RWPE1 (cell line): ENCODE data around the gene GABRG3.

ENCODE experiments used
- CTCF ChIA-PET: fragments of 350-600 bp; sonication (Branson Sonifier 250); formaldehyde crosslinking; extraction: SDS; loops from one replicate; lab custom pipeline; 2021; lab: Yijun Ruan, JAX
- POLR2A ChIA-PET: fragments of 400-600 bp; formaldehyde crosslinking; extraction: SDS; loops from one replicate; lab custom pipeline; 2020; ENCODE audit warnings: antibody characterized with exemption; ENCODE audit not compliant: low non-redundant PET; lab: Yijun Ruan, JAX
- DNase-seq: peaks from one replicate; pipeline ENCODE4 v3.0.0; 2012; ENCODE audit warnings: low spot score
- H3K27ac ChIP-seq: fragments of 450-650 bp; 2 replicates; pipeline ENCODE4 v1.5.1; 2017
- TF ChIP-seq, protein P1 (sequence below): fragments of 450-650 bp; conservative IDR thresholded peaks from 2 replicates; pipeline ENCODE4 v1.5.1; 2017; ENCODE audit warnings: low read depth, mild to moderate bottlenecking

The GABRG3 gene

DNA sequence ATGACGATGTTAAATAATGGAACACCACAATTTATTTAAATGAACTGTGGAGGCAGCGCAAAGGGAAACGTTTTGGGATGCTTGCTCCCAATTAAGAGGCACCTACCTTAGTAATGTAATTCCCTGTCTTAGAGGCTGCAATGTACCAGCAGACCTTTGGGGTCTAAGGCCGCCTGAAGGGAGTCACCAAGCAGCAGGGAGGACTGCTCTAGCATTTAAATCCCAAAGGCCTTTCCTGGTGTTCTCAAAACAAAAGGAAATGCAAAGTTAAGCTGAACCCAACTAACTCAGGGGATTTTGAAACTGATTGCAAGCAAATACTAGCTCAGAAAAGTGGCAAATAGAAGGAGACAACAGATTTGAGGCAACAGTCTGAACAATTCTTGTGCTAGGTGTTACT lies 510.8 kb downstream of the GABRG3 start:
- CTCF ChIA-PET, result no interaction called here
- POLR2A ChIA-PET, result no interaction called here
- no peak overlapping the region for H3K27ac ChIP-seq

DNA sequence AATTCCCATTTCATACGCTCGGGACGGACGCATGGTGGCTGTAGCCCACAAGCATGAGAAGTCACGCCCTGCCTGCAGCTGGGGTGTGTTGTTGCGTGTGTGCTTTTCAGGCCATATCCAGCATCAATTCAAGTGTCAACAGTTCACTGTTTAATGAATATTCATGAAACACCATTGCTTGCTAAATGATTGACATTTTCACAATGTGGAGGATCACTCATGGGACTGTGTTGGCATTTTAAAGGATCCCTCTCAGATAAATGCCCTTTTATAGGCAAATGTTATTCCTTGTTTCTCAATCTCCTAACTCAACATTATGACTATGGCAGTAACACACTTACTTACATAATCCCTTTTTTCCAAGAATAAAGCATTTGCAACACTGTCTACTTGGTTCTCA lies 511.3 kb downstream of the GABRG3 start:
- CTCF ChIA-PET, result interaction anchor here (0.7 kb wide), 1 partner anchor 17 kb away, joined by 4 read pairs; no protein-coding TSS in a partner anchor
- TF ChIP-seq, protein P1, sequence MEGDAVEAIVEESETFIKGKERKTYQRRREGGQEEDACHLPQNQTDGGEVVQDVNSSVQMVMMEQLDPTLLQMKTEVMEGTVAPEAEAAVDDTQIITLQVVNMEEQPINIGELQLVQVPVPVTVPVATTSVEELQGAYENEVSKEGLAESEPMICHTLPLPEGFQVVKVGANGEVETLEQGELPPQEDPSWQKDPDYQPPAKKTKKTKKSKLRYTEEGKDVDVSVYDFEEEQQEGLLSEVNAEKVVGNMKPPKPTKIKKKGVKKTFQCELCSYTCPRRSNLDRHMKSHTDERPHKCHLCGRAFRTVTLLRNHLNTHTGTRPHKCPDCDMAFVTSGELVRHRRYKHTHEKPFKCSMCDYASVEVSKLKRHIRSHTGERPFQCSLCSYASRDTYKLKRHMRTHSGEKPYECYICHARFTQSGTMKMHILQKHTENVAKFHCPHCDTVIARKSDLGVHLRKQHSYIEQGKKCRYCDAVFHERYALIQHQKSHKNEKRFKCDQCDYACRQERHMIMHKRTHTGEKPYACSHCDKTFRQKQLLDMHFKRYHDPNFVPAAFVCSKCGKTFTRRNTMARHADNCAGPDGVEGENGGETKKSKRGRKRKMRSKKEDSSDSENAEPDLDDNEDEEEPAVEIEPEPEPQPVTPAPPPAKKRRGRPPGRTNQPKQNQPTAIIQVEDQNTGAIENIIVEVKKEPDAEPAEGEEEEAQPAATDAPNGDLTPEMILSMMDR, result no peak
- POLR2A ChIA-PET, result no interaction called here
- DNase-seq, result no peak
- no peak overlapping the region for H3K27ac ChIP-seq

More for the DNA sequence above, 510.8 kb downstream of the GABRG3 start:
- no peak for DNase-seq
- TF ChIP-seq, protein P1, result no peak

DNA sequence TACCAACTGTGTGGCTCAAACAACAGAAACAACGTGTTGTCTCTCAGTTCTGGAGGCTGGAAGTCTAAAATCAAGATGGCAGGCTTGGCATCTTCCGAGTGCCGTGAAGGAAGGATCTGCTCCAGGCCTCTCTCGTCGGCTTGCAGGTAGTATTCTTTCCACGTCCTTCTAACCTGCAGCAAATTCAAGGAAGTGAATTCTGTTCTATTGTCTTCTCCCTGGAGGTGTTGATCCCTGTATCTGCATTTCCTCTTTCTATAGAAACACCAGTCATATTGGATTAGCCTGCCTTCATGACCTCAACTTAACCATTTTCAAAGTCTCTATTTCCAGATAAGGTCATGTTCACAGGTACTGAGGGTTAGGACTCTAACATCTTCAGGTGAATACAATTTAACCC lies 512.1 kb downstream of the GABRG3 start:
- H3K27ac ChIP-seq, result no peak overlapping the region
- ChIA-PET CTCF (interaction anchor here (0.7 kb wide), 1 partner anchor 18 kb away, joined by 4 read pairs; no protein-coding TSS in a partner anchor), POLR2A (no interaction called here)
- no peak for DNase-seq
- TF ChIP-seq, protein P1, result no peak

DNA sequence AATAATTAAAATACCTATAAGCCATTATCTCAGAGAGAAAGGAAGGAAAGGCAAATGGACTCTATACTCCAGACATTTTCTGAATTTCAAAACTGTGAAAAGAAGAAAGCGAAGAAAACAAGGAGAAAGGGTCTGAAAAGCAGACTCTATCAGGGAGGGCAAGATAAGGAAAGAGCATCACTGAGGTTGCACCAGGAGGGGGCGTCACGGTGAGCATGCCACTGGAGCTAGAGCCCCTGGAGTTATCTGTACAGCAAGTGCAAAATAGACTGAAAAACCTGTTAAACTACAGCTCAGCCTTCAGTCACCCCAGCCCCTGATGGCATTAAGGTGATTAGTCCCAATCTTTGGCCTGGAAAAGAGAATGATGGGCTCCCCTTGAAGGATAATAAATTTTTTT lies 514.3 kb downstream of the GABRG3 start:
- TF ChIP-seq, protein P1, result no peak
- ChIA-PET CTCF (no interaction called here), POLR2A (no interaction called here)
- no peak for DNase-seq
- H3K27ac ChIP-seq, result no peak overlapping the region

DNA sequence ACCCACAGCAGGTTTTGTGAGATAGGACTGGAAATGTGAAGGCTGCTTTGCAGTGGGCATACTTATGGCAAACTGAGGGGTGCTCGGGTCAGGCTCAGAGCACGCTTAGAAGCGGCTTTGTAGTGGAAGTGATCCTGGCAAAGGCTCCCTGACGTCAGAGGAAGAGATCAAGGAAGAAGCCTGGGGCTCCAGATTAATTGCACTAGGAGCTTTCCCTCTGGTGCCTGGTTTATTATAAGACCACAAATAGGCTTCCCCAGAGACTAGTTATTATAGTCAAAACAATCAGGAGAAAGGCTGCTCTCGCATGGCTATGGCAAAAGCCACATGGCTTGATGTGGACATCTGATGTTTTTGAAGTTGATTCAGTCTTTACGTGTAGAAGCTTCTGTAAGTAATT lies 515.1 kb downstream of the GABRG3 start:
- CTCF ChIA-PET, result no interaction called here
- TF ChIP-seq, protein P1, result no peak
- POLR2A ChIA-PET, result no interaction called here

DNA sequence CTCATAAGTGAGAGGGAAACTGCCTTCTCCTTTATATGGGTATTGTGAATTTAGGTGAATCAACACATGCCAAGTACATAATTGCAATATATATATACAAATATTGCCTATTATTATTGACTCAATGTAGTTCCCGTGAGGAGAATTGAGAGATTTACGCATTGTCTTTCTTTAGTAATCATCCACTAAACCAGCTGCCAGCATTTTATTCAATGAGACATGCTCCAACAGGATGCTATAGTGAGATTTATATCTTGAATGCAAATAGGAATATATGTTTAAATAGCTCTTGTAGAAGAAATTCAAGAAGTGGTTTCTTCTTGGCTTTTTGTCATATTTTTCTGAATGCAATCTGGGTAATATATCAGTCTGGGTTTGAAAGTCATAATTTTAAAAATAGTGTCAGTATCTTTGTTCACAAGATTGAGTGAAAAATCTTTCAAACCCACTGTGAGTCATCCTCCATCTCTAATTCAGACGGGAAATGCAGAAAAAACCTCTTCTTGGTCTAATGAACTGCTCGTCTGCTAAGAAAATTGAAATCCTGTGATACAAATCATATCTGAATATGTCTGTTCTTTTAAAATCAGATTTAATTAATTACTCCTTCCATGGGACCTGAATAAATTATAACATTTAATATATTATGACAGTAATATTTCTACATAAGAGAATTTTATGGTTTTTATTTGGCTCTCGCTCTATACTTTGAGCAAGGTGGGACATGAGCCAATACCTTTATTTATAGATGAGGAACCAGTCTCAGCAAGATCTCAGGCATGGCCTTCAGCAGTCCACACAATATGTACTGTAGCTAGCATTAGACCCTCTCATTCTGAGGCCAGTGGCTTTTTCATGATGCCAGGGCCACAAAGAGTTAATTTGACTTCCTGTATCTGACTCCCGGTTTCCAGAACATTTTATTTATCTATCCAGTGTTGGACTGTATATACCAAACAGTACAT lies 516.0 kb downstream of the GABRG3 start:
- TF ChIP-seq, protein P1, result no peak
- POLR2A ChIA-PET, result no interaction called here
- H3K27ac ChIP-seq, result no peak overlapping the region
- DNase-seq, result no peak
- CTCF ChIA-PET, result no interaction called here

More for the DNA sequence above, 515.1 kb downstream of the GABRG3 start:
- no peak overlapping the region for H3K27ac ChIP-seq
- no peak for DNase-seq
